Mesothelial cell of epicardium (in vitro differentiated cells): ENCODE measurements around the gene TIPARP. TPM values are rescaled to one million over a fixed set of nuclear protein-coding genes. Genes with fewer than 3 reads are reported as not detected.

Experiments
- DNase-seq, 2 experiments: peaks; one replicate each; pipeline ENCODE4 v3.0.0; 2021; ENCODE audit warnings: low spot score in 2 of 2; ENCODE audit not compliant: unreplicated experiment in 2 of 2
- H3K27ac Mint-ChIP-seq: 2 replicates; pipeline ENCODE4 v1.8.0; 2021; ENCODE audit warnings: mixed read lengths
- H3K27me3 Mint-ChIP-seq: 2 replicates; pipeline ENCODE4 v1.8.0; 2021; ENCODE audit warnings: low read depth, mixed read lengths
- H3K36me3 Mint-ChIP-seq: 2 replicates; pipeline ENCODE4 v1.8.0; 2021; ENCODE audit warnings: mixed read lengths
- H3K4me1 Mint-ChIP-seq: 2 replicates; pipeline ENCODE4 v1.8.0; 2021; ENCODE audit warnings: mixed read lengths
- H3K4me3 Mint-ChIP-seq: 2 replicates; pipeline ENCODE4 v1.8.0; 2021; ENCODE audit warnings: mild to moderate bottlenecking, moderate library complexity, mixed read lengths
- H3K9me3 Mint-ChIP-seq: 2 replicates; pipeline ENCODE4 v1.8.0; 2021; ENCODE audit warnings: mixed read lengths
- total RNA-seq: library from RNA; stranded (reverse); gene quantifications from 3 replicates; pipeline ENCODE4 v1.2.1, GENCODE V29; 2021
- TF ChIP-seq, protein P1 (sequence below): fragments of 200-600 bp; sonication (generic); IDR thresholded peaks from one replicate; pipeline ENCODE4 v1.5.0; 2021; ENCODE audit warnings: antibody characterized with exemption; ENCODE audit not compliant: unreplicated experiment

The TIPARP gene
- total RNA-seq, 1 donor from 2014 or later = 27.2 TPM

DNA sequence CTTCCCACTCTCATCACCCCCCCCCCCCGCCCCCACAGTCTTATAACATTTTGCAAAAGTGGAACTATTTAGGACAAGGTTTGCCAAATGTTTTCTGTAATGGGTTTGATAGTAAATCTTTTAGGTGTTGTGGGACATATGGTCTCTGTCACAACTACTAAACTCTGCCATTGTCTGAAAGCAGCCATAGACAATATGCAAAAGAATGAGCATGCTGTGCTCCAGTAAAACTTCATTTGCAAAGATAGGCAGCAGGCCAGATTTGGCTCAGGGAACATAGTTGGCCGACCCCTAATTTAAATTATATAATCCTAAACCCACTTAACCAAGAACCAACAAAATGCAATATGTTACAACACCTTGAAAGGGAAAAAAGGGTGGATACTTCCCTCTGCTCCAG is 46.4 kb downstream of the TIPARP start:
- Mint-ChIP-seq H3K4me1 (no peaks in the 10 kb centered on the region), H3K9me3 (no peaks in the 10 kb centered on the region), H3K36me3 (peaks cover 2% of the 10 kb centered on the region), H3K27me3 (no peaks in the 10 kb centered on the region), H3K27ac (no peak overlapping the region), H3K4me3 (no peak overlapping the region)
- no peak for DNase-seq
- TF ChIP-seq, protein P1, sequence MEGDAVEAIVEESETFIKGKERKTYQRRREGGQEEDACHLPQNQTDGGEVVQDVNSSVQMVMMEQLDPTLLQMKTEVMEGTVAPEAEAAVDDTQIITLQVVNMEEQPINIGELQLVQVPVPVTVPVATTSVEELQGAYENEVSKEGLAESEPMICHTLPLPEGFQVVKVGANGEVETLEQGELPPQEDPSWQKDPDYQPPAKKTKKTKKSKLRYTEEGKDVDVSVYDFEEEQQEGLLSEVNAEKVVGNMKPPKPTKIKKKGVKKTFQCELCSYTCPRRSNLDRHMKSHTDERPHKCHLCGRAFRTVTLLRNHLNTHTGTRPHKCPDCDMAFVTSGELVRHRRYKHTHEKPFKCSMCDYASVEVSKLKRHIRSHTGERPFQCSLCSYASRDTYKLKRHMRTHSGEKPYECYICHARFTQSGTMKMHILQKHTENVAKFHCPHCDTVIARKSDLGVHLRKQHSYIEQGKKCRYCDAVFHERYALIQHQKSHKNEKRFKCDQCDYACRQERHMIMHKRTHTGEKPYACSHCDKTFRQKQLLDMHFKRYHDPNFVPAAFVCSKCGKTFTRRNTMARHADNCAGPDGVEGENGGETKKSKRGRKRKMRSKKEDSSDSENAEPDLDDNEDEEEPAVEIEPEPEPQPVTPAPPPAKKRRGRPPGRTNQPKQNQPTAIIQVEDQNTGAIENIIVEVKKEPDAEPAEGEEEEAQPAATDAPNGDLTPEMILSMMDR = no peak

DNA sequence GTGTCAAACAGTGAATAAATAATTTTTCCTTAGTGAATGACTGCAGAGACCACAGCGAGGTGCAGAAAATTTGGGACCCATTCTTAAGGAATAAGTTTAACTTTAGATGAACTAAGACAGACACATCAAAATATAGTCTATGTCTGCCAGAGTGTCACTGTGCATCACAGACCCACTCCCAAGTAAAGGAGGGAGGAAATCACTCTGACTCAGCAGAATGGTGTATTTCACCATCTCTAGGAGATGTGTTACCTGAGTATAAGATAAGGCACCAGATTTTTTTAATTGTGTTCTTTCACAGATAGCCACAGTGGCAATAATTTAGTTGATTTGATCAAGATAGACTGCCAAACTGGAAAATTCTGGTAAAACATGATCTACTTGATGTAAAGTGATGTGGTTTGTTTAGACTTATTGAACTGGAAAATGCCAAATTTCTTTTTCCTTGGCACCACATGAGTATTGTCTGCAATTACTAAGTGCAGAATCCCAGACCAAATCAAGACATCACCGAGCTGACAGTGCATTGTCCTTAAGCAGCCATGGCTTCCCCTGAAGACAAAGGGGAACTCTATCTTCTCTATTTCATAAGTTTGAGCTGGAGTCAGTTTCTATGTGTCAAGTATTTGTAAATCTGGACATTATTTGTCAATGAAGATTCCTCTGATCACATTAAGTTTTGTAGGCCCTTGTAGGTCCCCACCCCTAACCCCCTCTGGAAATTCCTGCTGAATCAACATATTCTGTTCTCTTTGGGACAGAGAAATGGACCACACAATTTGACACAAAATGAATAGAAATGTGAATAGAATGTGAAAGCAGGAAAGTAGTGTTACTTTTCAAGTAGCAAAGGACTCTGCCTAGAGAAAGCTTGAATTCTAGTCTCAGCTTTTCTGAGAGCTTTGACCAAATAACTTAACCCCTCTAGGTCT is 47.6 kb downstream of the TIPARP start:
- Mint-ChIP-seq H3K9me3 (no peaks in the 10 kb centered on the region), H3K27me3 (no peaks in the 10 kb centered on the region), H3K4me1 (no peaks in the 10 kb centered on the region), H3K4me3 (no peak overlapping the region), H3K36me3 (no peaks in the 10 kb centered on the region), H3K27ac (no peak overlapping the region)
- DNase-seq = no peak
- TF ChIP-seq, protein P1 = no peak

GRCh38 chr3:156723182-156723619 is 48.8 kb downstream of the TIPARP start:
- no peak overlapping the region for H3K4me3 Mint-ChIP-seq
- TF ChIP-seq, protein P1 = no peak
- H3K27ac Mint-ChIP-seq = no peak overlapping the region
- no peaks in the 10 kb centered on the region for H3K4me1 Mint-ChIP-seq
- H3K36me3 Mint-ChIP-seq = no peaks in the 10 kb centered on the region
- no peaks in the 10 kb centered on the region for H3K9me3 Mint-ChIP-seq
- no peaks in the 10 kb centered on the region for H3K27me3 Mint-ChIP-seq
- no peak for DNase-seq

- no peaks in the 10 kb centered on the region for H3K9me3 Mint-ChIP-seq
- no peak overlapping the region for H3K27ac Mint-ChIP-seq
- no peaks in the 10 kb centered on the region for H3K27me3 Mint-ChIP-seq
- H3K36me3 Mint-ChIP-seq = no peaks in the 10 kb centered on the region
- no peaks in the 10 kb centered on the region for H3K4me1 Mint-ChIP-seq
- H3K4me3 Mint-ChIP-seq = no peak overlapping the region
- TF ChIP-seq, protein P1 = no peak
- DNase-seq = no peak
Observed at GRCh38 chr3:156725682-156726081, 51.3 kb downstream of the TIPARP start.

- H3K4me3 Mint-ChIP-seq = no peak overlapping the region
- no peaks in the 10 kb centered on the region for H3K9me3 Mint-ChIP-seq
- no peak for DNase-seq
- TF ChIP-seq, protein P1 = no peak
- no peaks in the 10 kb centered on the region for H3K4me1 Mint-ChIP-seq
- H3K27ac Mint-ChIP-seq = no peak overlapping the region
- no peaks in the 10 kb centered on the region for H3K36me3 Mint-ChIP-seq
- no peaks in the 10 kb centered on the region for H3K27me3 Mint-ChIP-seq
Observed at GRCh38 chr3:156726456-156726855, 52.1 kb downstream of the TIPARP start.
